Activated B cell treated with CpG ODN at 0.5 μM for 24 hours (primary cell): Measurements from ENCODE around the gene CAMTA1. TPM values are rescaled to one million over a fixed set of nuclear protein-coding genes. Genes with fewer than 3 reads are reported as not detected.

Experiments used
- ATAC-seq: fragments of 200-7000 bp; cut with Tn5 transposase; one replicate; pipeline ENCODE4 v1.10.0; 2021; ENCODE audit warnings: low read depth, mild to moderate bottlenecking, moderate library complexity
- CTCF ChIA-PET: fragments of 350-600 bp; sonication (Branson Sonifier 250); formaldehyde crosslinking; loops from one replicate; lab custom pipeline; 2021; ENCODE audit warnings: antibody characterized with exemption; lab: Charles Lee
- POLR2A ChIA-PET: fragments of 350-600 bp; sonication (Branson Sonifier 250); formaldehyde crosslinking; loops from one replicate; lab custom pipeline; 2021; ENCODE audit warnings: antibody characterized with exemption; lab: Charles Lee
- DNase-seq: peaks from one replicate; pipeline ENCODE4 v3.0.0; 2022
- H3K27ac Mint-ChIP-seq: one replicate; pipeline ENCODE4 v1.8.0; 2020; ENCODE audit warnings: mixed read lengths
- H3K27me3 Mint-ChIP-seq: one replicate; pipeline ENCODE4 v1.8.0; 2021; ENCODE audit warnings: mixed read lengths
- H3K36me3 Mint-ChIP-seq: one replicate; pipeline ENCODE4 v1.8.0; 2021; ENCODE audit warnings: low read depth, mixed read lengths
- H3K4me1 Mint-ChIP-seq: one replicate; pipeline ENCODE4 v1.8.0; 2021; ENCODE audit warnings: mixed read lengths
- H3K4me3 Mint-ChIP-seq: one replicate; pipeline ENCODE4 v1.8.0; 2020; ENCODE audit warnings: mild to moderate bottlenecking, mixed read lengths
- H3K9me3 Mint-ChIP-seq: one replicate; pipeline ENCODE4 v1.8.0; 2020; ENCODE audit warnings: mixed read lengths
- intact Hi-C: fragments of 100-400 bp; cut with micrococcal nuclease; formaldehyde crosslinking; loops from one replicate; pipeline ENCODE4 v1.15.1; 2024
- total RNA-seq: library from RNA; stranded (reverse); gene quantifications from 2 replicates; pipeline ENCODE4 v1.2.3, GENCODE V29; 2022
- TF ChIP-seq, protein P1 (sequence below): fragments of 200-600 bp; IDR thresholded peaks from one replicate; pipeline ENCODE4 v1.8.0; 2022; ENCODE audit warnings: antibody characterized with exemption, mild to moderate bottlenecking

The CAMTA1 gene
- total RNA-seq, 1 donor from 2014 or later = 49.8 TPM

DNA sequence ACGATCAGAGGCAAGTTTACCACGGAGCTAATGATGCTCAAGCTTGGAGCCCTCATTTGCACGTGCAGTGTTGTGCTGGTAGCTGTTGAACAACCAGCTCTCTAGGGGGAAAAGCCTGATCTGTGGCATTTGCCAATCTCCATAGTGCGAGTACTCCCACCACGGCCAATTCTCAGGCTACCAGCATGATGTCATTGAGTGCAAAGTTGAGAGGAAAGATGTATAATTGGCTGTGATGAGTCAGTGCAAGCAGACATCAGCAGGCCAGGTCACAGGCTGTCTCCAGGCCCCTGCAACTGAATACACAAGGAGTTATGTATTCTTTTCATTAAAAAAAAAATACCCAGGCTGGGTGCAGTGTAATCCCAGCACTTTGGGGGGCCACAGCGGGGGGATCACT, 752.8 kb downstream of the CAMTA1 start:
- TF ChIP-seq, protein P1, sequence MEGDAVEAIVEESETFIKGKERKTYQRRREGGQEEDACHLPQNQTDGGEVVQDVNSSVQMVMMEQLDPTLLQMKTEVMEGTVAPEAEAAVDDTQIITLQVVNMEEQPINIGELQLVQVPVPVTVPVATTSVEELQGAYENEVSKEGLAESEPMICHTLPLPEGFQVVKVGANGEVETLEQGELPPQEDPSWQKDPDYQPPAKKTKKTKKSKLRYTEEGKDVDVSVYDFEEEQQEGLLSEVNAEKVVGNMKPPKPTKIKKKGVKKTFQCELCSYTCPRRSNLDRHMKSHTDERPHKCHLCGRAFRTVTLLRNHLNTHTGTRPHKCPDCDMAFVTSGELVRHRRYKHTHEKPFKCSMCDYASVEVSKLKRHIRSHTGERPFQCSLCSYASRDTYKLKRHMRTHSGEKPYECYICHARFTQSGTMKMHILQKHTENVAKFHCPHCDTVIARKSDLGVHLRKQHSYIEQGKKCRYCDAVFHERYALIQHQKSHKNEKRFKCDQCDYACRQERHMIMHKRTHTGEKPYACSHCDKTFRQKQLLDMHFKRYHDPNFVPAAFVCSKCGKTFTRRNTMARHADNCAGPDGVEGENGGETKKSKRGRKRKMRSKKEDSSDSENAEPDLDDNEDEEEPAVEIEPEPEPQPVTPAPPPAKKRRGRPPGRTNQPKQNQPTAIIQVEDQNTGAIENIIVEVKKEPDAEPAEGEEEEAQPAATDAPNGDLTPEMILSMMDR = no peak
- intact Hi-C loops = no loop called here
- Mint-ChIP-seq H3K4me3 (no peak overlapping the region), H3K9me3 (no peaks in the 10 kb centered on the region), H3K36me3 (no peaks in the 10 kb centered on the region), H3K27me3 (peaks cover 2% of the 10 kb centered on the region), H3K27ac (no peak overlapping the region), H3K4me1 (no peaks in the 10 kb centered on the region)
- ChIA-PET POLR2A (no interaction called here), CTCF (no interaction called here)
- DNase-seq = no peak
- no peak for ATAC-seq

DNA sequence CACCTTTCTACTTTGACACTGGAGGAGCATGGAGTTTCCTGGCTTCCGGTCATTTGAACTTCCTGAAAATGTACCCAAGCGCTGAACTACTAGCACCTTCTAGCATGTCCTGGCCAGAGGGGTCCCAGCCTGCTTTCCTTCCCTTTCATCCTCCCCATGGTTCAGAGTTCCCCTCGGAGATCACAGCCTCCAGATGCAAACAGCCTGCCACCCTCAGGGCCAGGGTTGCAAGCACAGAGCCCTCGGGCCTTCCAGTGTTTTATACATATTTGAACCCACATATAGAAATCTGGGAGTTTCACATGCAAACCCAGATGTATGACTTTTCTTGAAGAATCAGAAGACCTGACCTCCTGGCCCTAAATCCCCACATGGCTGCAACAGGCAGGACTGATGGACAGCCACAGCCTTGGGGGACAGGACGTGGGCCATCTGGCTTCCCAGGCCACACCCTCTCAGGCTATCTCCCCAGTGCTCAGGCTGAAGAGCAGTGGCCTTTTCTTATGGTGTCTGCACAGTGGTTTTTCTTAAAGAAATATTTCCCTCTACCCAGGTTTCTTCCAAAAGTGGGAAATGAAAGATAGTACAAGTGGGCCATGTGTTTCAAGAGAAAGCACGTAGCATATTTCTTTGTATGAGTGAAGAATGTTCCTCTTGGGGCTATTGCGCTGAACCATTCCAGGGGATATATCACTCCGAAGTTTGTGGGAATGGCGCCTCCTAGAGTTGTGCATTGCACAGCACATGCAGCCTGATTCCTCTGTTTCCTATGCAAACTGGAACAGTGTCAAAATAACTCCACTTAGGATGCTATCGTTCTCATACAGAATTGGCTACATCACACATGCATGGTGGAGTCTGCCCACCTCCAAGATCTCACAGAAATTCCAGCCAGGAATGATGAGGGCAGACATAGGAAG, 753.9 kb downstream of the CAMTA1 start:
- ATAC-seq = no peak
- TF ChIP-seq, protein P1 = no peak
- POLR2A ChIA-PET = no interaction called here
- H3K36me3 Mint-ChIP-seq = no peaks in the 10 kb centered on the region
- no peak for DNase-seq
- intact Hi-C loops = no loop called here
- CTCF ChIA-PET = no interaction called here
- H3K4me3 Mint-ChIP-seq = no peak overlapping the region
- H3K9me3 Mint-ChIP-seq = no peaks in the 10 kb centered on the region
- H3K27ac Mint-ChIP-seq = no peak overlapping the region
- H3K27me3 Mint-ChIP-seq = peaks cover under 1% of the 10 kb centered on the region
- H3K4me1 Mint-ChIP-seq = no peaks in the 10 kb centered on the region

DNA sequence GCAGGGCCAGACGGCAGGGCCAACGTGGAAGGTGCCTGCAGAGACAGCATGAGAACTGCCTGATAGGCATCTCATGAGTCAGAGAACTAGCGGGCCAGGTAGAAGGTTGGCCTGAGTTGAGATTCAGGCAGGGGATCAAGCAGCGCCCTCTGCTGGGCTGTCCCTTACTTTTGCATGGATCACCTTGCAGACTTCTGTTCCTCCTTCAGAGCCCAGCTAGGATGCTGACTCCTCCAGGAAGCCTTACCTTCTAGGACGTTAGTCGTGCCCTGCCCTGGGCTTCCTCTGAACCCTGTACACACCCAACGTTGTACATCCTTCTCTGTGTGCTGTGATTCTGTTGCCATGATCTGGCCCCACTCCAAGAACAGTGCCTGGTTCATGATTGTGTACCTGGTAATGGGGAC, 754.5 kb downstream of the CAMTA1 start:
- ATAC-seq (no peak), DNase-seq (no peak)
- ChIA-PET POLR2A (no interaction called here), CTCF (no interaction called here)
- Mint-ChIP-seq H3K27ac (no peak overlapping the region), H3K4me3 (no peak overlapping the region), H3K36me3 (no peaks in the 10 kb centered on the region), H3K4me1 (no peaks in the 10 kb centered on the region), H3K27me3 (no peaks in the 10 kb centered on the region), H3K9me3 (no peaks in the 10 kb centered on the region)
- TF ChIP-seq, protein P1 = no peak
- intact Hi-C loops = no loop called here

DNA sequence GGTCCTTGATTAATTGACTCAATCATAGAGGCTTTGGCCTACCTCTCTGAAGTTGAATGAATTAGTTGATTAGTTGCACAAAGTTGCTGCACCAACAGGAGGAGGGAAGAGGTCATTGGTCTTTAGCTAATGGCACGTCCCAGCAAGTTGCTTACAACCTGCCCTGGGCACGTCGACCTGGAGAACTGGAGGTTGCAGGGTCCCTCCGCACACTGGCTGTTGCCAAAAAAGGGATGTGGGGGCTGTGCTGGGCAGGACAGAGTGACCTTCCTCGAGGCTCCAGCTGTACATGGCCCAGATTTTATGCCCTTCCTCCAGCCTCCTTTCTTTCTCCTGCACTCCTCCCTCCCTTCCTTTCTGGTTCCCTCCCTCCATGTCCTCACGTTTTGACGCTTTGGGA, 755.6 kb downstream of the CAMTA1 start:
- DNase-seq (no peak), ATAC-seq (no peak)
- H3K9me3 Mint-ChIP-seq = no peaks in the 10 kb centered on the region
- ChIA-PET POLR2A (no interaction called here), CTCF (no interaction called here)
- TF ChIP-seq, protein P1 = no peak
- H3K4me3 Mint-ChIP-seq = no peak overlapping the region
- intact Hi-C loops = no loop called here
- H3K27me3 Mint-ChIP-seq = no peaks in the 10 kb centered on the region
- no peaks in the 10 kb centered on the region for H3K4me1 Mint-ChIP-seq
- no peak overlapping the region for H3K27ac Mint-ChIP-seq
- no peaks in the 10 kb centered on the region for H3K36me3 Mint-ChIP-seq

DNA sequence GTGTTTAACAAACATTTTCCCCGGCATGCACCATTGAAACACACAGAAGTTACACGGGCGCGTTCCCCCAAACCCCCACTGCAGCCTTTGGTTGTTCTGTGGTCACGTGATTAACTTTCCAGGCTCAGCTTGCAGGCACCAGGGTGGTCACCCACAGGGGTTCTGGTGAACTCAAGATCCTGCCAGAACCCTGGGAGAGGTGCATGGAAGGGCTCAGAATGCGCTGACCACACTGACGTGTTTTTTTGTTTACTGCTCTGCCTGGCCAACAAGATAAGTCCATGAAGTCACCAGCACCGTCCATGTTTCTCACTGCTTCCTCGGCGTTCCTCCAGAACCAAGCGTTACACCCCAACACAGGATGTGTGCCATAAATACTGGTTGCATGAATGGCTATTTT, 756.4 kb downstream of the CAMTA1 start:
- ChIA-PET POLR2A (no interaction called here), CTCF (no interaction called here)
- Mint-ChIP-seq H3K4me1 (no peaks in the 10 kb centered on the region), H3K36me3 (no peaks in the 10 kb centered on the region), H3K4me3 (no peak overlapping the region), H3K27me3 (no peaks in the 10 kb centered on the region), H3K27ac (no peak overlapping the region), H3K9me3 (no peaks in the 10 kb centered on the region)
- TF ChIP-seq, protein P1 = no peak
- ATAC-seq = no peak
- no peak for DNase-seq
- intact Hi-C loops = no loop called here
